ENCODE measurements around the gene DRC7.

The DRC7 gene

DNA sequence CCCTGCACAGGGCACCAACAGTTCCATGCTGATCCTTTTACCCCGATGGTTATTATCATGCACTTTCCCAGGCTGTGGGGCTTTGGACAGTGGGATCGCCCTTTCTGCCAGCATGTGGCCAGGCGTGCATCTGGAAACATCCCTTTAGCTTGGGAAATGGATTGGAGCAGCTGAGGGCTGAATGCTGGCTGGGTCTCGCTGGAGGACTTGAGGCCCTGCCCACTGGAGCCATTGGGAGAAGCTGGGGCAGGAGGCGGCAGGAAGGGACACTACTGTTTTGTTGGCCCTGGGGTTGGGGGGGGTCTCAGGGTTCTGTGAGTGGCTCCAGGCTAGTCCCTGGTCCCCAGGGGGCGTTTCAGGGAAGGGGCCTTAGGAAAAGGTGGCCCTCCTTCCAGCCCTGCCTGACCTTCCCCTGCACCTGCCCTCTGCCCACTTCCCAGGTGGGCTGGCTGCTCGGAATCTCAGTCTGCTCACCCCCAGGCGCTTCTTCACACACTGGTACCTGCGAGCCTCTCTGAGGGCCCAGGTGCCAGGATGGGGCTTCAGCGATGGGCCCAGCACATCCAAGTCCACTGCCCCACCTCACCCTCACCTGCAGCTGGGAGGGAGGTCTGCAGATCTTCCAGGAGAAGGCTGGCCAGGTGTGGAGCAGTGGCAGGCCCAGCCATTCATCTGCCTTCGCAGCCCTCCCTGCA is 28.1 kb upstream of the DRC7 start:
- Histone ChIP-seq H3K36me3 (peaks cover 0 to 32% (median 0%) of the 10 kb centered on the region in 3 donors), H3K27me3 (peaks cover 0 to 23% of the 10 kb centered on the region in 2 donors), H3K9me3 (no peaks in the 10 kb centered on the region), H3K4me1 (no peaks in the 10 kb centered on the region), H3K27ac (no peak overlapping the region), H3K4me3 (no peak overlapping the region)
- TF ChIP-seq, protein P1, sequence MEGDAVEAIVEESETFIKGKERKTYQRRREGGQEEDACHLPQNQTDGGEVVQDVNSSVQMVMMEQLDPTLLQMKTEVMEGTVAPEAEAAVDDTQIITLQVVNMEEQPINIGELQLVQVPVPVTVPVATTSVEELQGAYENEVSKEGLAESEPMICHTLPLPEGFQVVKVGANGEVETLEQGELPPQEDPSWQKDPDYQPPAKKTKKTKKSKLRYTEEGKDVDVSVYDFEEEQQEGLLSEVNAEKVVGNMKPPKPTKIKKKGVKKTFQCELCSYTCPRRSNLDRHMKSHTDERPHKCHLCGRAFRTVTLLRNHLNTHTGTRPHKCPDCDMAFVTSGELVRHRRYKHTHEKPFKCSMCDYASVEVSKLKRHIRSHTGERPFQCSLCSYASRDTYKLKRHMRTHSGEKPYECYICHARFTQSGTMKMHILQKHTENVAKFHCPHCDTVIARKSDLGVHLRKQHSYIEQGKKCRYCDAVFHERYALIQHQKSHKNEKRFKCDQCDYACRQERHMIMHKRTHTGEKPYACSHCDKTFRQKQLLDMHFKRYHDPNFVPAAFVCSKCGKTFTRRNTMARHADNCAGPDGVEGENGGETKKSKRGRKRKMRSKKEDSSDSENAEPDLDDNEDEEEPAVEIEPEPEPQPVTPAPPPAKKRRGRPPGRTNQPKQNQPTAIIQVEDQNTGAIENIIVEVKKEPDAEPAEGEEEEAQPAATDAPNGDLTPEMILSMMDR (IDR thresholded peaks at IDR 0.05), result no peak
- intact Hi-C loops (cut with DNase I; ENCODE audit: low total_unique reads), result no loop called here
- no peak for DNase-seq

DNA sequence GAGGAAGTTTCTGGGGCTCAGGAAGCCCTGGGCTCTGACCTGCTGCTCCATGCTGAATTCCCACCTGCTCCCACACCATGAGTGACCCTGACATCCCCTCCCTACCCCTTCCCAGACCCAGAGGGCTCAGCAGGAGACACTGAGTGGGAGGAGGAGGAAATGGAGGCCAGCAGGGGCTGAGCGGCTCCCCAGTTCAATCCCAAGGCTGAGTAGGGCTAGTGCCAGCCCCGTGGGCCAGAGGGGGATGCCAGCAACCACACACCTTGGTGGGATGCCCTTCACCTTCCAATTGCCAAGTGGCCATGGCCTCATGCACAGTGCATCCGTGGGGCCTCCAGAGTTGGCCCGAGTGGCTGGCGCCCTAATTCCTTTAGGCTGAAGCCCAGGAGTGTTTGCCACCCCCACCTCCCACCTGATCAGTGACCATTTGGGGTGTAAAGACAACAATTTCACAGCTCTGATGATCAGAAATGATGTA is 27.5 kb upstream of the DRC7 start:
- peaks cover 0 to 23% of the 10 kb centered on the region in 2 donors for H3K27me3 ChIP-seq
- H3K9me3 ChIP-seq, result no peaks in the 10 kb centered on the region
- H3K36me3 ChIP-seq, result peaks cover 0 to 26% (median 0%) of the 10 kb centered on the region in 3 donors
- no peaks in the 10 kb centered on the region for H3K4me1 ChIP-seq
- intact Hi-C loops (cut with DNase I; ENCODE audit: low total_unique reads), result no loop called here
- no peak overlapping the region for H3K4me3 ChIP-seq
- no peak overlapping the region for H3K27ac ChIP-seq
- TF ChIP-seq, protein P1 (IDR thresholded peaks at IDR 0.05), result no peak
- DNase-seq, result no peak

DNA sequence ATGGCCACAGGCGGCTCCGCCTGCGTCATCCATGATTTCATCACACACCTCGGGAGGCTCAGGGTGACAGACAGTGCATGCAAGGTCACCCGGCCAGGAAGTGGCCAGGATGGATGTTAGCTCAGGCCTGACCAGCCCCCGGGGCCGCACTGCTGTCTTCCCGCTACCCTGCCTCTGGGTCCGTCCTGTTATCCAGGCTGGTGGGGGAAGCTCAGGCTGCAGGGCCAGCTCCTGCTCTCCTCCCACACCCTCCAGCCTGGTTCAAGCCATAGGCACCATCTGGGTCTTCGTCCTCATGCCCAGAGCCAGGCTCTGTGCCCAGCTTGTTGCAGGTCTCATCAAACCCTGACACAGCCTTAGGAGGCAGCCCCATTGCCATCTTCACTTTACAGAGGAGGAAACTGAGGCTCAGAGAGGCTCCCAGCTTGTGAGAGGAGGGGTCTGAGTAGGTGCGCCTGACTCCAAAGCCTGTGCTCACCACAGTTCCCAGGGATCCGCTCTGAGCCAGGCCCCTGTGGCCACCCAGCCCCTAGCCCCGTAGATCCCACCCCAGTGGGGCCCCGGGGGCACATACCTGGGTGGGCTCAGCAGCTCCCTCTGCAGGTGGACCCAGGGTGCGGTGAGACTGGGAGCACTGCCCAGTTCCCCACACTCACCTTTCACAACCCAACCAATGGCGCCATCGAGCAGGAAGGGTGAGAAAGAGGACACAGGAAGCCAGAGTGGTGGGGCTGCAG is 26.9 kb upstream of the DRC7 start:
- Histone ChIP-seq H3K4me1 (no peaks in the 10 kb centered on the region), H3K27ac (no peak overlapping the region), H3K9me3 (no peaks in the 10 kb centered on the region), H3K4me3 (no peak overlapping the region), H3K27me3 (peaks cover 0 to 26% of the 10 kb centered on the region in 2 donors), H3K36me3 (peaks cover 0 to 20% (median 0%) of the 10 kb centered on the region in 3 donors)
- intact Hi-C loops (cut with DNase I; ENCODE audit: low total_unique reads), result no loop called here
- DNase-seq, result no peak
- TF ChIP-seq, protein P1 (IDR thresholded peaks at IDR 0.05), result no peak

DNA sequence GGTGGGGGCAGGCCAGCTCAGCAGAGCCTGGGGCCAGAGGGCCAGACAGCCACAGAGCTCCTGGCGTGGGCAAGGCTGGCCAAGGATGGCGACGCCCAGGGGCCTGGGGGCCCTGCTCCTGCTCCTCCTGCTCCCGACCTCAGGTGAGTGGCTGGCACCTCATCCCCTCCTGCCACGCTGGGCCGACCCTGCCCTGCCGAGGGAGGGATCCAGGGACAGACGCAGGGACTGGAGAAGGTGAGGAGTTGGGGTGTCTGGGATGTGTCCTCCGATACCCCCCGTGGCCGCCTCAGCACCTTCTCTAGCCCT is 26.4 kb upstream of the DRC7 start, which contains the start of gene ADGRG3:
ADGRG3 (plus strand) TSS at position 44 of the 309 bp plus-strand sequence; CDS start at position 86, 42 bp downstream.
- no peak for DNase-seq
- intact Hi-C loops (cut with DNase I; ENCODE audit: low total_unique reads), result no loop called here
- H3K27ac ChIP-seq, result no peak within 1 kb of the TSS
- no peaks in the 10 kb centered on the region for H3K4me1 ChIP-seq
- no peaks in the 10 kb centered on the region for H3K9me3 ChIP-seq
- TF ChIP-seq, protein P1 (IDR thresholded peaks at IDR 0.05), result no peak
- no peak within 1 kb of the TSS for H3K4me3 ChIP-seq
- H3K36me3 ChIP-seq, result peaks cover 0 to 15% (median 0%) of the 10 kb centered on the region in 3 donors
- H3K27me3 ChIP-seq, result peaks cover 0 to 31% of the 10 kb centered on the region in 2 donors

DNA sequence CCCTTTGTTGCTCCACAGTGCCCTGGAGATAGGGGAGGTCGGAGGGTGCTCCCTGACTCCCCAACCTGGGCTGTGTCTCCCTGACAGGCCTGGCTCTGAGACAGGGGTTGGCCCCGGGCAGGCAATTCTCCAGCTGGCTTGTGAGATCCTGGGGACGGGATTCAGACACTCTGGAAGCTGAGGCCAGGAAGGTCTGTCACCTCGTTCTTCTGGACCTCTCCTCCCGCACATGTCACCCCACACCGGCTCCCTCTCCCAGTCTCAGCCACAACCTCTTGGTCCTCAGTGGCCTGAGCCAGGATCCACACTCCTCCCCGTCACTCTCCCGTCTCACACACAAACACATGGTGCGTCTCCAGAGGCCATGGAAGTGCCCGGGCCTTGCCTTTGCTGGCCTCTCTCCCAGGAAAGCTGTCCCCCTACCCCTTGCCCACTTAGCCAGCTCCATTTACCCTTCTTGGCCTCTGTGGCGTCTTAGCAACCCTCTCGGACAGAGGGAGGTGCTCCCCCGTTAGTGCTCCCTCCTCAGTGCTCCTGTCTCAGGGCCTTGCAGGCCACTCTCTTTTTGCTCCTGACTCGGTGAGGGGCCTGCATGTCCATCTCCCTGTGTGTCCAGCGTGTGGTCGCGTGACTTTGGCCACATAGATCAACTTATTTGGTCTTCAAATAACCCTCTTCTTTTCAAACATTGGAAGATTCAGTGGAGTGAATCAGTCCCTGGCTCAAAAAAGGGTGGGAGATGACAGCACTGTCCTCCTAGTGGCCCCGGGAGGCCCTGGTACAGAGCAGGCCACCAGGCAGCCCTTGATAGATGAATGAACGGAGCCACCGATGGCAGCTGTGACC is 25.8 kb upstream of the DRC7 start:
- TF ChIP-seq, protein P1 (IDR thresholded peaks at IDR 0.05), result no peak
- Histone ChIP-seq H3K36me3 (peaks cover 0 to 9% (median 0%) of the 10 kb centered on the region in 3 donors), H3K27me3 (peaks cover 0 to 35% of the 10 kb centered on the region in 2 donors), H3K27ac (no peak overlapping the region), H3K9me3 (no peaks in the 10 kb centered on the region), H3K4me3 (no peak overlapping the region), H3K4me1 (no peaks in the 10 kb centered on the region)
- intact Hi-C loops (cut with DNase I; ENCODE audit: low total_unique reads), result no loop called here
- DNase-seq, result no peak
